Measurements from ENCODE around the gene ANKRD6.

Gene ANKRD6

DNA sequence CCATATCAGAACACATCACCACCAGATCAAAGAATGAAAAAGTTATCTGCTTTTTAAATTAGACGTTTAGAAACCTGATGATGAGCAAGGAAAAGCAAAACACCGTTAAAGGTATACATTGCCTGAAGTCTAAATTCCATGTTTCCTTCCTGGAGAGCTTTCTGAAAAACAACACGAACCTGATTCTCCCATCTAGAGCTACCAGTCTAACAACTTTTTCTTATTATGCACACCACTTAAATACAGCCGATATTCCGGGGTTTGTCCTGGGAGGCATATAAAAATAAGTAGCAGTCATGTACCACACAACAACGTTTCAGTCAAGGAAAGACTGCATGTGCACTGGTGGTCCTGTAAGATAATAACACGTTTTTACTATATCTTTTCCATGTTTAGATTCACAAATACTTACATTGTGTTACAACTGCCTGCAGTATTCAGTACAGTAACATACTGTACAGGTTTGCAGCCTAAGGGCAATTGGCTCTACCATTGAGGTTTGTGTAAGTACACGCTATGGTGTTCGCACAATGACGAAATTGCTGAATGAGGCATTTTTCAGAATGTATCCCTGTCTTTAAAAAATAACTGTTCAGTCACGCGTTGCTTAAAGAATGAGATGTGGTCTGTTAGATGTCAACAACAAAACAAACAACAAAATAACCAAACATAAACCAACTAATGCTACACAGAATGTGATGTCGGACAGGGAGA, 224.7 kb downstream of the ANKRD6 start:
- DNase-seq (ENCODE audit: low read depth in 2 of 2) = no peak

DNA sequence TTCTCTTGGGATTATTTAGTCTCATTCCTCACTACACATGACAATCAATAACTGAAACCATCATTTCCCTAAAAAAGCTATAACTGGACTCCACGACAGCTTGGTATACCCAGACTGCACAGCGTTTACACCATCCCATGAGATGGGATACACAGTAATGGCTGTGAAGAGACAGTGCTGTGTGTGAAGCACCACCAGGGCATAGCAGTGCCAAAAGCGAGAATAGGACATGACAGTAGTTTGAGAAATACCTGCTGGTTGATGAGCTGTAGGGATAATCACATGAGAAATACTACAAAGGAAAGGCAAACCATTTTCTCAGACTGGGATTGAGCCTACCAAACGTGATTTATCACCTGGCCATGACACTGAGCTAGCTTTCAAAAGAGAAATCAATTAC, 228.0 kb downstream of the ANKRD6 start:
- DNase-seq (ENCODE audit: low read depth in 2 of 2) = no peak

DNA sequence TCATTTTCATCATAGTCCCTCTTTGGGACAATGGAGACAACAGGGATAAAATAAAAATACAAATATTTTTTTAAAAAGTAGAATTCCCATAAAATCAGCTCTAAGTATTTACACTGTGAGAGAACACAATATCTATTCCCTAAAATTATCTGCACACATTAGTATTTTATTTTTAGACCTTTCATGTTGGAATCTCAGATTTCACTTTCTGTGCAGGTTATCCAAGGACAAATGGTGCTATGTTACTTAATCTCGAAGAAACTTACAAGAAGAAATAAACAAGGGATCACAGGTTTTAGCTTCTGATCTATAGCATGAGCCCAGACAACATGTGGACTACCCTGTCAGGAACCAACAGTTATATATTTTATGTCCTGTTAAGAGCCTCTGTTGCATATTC, 228.6 kb downstream of the ANKRD6 start:
- no peak for DNase-seq (ENCODE audit: low read depth in 2 of 2)

DNA sequence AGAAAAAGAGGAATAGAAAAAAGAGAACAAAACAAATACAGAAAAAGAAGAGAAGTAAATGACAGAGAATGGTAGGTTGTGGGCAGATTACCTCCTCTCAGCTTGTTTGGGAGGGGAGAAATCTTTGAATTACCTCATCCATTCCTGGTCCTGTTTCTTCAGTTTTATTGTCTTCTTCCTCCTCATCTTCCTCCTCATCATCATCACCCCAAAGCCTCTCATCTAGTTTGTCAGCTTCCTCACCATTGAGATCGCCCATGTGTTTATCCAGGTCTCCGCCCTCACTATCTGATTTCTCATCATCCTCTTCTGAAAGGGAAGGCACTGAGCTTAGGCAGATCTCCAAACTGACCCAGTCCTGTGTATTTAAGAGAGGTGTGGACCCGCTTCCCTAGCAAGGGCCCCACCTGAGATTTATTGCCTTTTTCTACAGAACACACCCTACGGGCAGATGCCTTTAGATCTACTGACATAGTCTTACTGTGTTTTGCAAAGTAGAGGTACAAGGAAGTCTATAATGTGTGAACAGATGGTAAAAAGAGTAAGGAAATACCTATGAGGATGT, 229.8 kb downstream of the ANKRD6 start:
- DNase-seq (ENCODE audit: low read depth in 2 of 2) = no peak

DNA sequence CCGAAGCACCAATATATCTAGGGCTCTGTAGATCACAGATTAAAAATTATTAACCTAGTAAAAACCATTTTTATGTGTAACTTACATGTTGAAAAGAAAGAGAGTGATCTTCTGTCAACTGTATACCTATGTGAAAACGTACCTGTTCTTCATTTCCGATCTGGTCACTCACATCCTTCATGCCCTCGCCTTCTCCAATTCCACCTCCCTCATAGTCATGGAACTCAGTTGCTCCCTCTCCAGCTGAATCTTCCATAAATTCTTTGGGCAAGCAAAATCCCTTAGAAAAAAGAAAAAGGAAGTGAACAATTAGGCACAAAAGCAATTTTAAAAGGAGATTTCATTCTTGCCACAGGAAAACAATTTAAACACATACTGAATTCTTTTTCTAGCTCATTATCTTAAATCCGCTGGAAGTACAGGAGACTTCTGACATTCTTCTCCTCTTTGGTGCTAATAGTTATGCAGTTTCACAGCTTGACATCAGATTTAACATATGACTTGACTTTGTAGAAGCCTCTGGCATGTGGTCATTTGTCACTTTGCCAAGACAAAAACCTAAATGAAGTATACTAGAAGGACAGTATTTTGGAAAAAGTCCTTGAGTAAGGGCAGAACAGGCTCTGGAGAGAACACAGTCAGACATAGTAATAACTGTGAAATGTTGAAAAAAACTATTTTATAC, 235.1 kb downstream of the ANKRD6 start:
- DNase-seq (ENCODE audit: low read depth in 2 of 2) = no peak

DNA sequence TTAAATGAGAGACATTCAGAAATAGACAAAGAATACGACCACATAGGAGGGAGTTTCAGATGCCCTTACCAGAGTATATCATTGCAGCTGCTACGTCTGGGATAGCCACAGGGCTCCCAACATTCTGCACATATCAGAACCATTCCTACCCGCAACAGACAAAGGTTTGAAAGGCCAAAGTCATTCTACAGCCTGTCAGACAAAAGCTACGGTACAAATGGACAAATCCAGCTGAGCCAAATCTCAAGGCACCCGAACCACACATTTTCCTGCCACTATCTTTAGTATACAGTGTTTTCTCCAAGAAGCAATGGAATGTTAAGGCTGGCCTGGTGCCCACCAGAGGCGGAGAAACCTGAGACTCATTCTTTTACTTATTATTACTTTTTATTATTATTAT, 236.1 kb downstream of the ANKRD6 start:
- DNase-seq (ENCODE audit: low read depth in 2 of 2) = no peak

DNA sequence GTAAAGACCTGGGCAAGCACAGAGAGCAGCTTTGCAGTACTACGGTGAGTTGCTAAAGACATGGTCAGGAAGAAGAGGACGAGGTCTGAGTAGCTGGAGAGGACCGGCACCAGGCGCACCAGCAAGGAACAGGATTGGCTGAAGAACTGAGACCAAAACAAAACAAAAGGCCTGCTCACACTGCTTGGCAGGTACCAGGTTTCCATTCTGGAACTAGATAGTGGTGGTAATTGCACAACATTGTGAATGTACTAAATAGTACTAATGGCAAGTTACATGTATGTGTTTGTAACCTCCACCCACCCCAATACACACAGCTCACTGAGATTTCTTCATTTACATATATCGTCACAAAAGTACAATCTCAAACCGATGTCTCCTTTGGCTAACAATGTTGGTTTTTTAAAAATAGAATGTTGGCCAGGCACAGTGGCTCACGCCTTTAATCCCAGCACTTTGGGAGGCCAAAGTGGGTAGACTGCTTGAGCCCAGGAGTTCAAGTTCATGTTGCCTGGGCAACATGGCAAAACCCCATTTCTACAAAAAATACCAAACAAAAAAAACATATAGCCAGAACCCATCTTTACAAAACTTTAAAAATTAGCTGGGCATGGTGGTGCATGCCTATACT, 238.1 kb downstream of the ANKRD6 start:
- no peak for DNase-seq (ENCODE audit: low read depth in 2 of 2)

DNA sequence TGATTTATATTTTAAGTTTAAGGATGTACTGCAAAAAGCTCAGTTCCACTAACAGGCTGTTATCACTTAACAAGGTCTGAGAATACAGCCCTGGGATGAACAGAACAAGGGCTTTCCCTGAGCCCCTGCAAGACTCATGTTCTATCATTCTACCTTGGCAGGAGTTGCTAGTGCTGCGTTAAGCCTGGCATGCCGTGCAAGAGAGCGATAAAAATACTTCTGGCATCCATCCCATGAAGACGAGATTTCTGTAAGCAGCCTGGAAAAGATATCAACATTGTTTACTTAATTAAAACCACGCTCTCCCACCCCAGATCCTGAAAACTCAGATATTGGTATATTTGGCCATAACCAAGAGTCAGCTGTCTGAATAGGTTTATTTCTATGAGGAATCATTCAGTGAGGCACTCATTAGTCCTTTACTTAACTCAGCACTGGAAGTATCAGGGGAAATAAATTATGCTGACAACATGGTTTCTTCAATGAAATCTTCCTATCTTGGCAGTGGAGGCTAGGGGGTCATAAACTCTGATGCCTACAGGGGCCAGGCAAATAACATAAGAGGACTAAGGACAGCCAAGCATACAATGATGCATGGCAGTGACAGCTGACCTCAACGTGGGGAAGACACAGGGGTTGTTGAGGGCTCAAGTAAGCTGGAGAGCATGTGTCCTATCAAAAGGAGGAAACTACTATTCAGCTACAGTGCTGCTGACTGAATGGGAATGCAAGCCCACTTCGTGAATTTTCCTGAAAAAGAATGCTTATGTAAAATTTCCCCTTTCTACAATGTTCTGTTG, 243.2 kb downstream of the ANKRD6 start:
- DNase-seq (ENCODE audit: low read depth in 2 of 2) = no peak

DNA sequence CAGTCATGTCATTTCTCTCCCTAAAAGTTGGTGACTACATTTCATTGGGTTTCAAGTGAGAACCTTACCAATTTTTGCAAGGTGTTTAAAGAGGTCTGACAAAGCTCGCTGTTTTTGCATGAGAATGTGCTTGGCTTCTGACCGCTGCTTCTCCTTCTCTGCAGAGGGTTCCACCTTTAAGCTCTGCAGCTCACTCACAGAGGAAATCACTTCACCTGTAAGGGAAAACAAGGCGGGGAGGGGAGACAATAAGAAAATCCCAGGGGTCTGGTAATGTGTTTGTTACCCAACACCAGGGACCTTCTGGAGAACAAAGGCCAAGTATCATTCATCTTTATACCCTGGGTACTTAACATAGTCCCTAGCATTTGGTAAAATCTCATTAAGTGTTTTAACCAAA, 245.6 kb downstream of the ANKRD6 start:
- no peak for DNase-seq (ENCODE audit: low read depth in 2 of 2)

DNA sequence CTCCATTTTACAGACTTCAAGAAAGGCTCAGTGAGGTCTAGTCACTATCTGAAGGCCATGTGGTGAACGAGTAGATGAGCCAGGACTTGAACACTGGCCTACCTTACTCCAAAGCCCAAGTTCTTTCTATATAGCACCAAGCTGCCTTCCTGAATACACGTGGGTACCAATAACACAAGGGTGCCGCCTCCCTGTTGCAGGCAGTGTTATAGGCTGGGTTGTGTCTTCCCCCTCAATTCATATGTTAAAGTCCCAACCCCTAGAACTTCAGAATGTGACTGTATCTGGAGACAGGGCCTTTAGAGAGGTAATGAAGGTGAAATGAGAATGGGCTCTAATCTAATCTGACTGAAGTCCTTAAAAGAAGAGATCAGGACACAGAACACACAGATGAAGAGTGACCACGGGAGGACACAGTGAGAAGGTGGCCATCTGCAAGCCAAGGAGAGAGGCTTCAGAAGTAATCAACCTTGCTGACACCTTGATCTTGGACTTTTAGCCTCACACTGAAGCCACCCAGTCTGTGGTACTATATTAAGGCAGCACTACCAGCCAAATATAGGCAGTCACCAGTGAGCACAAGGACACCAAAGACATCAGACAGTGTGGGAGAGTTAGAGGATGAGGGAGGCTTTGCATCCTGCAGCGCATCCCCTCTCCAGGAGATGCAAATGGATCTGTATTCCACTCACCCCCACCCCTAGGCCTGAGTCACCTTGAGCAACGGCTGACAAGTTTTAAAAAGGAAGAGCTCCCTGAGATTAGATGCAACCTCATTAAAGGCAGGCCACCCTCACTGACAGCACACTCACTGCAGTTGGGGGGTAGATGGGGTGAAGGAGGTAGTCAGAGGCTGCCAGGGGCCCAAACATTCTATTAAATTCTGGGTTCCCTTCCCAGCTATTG, 246.5 kb downstream of the ANKRD6 start:
- DNase-seq (ENCODE audit: low read depth in 2 of 2) = no peak

DNA sequence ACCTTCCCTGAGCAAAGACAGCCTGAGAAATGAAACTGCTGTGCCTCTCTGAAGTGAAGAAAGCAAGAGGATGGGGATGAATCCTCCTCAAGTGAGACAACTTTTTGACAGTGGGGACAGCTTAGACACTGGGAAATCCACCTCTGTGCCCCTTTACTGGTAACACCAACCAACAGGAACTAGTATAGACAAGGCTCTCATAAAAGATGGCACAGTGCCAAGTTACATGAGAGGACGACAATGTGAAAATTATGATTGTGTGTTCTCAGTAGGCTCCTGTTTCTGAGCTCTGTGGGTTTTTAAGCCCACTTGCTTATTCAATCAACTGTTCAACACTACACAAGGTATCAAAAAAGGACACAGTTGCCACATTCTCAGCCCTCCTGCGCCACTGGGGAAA, 247.2 kb downstream of the ANKRD6 start:
- no peak for DNase-seq (ENCODE audit: low read depth in 2 of 2)

DNA sequence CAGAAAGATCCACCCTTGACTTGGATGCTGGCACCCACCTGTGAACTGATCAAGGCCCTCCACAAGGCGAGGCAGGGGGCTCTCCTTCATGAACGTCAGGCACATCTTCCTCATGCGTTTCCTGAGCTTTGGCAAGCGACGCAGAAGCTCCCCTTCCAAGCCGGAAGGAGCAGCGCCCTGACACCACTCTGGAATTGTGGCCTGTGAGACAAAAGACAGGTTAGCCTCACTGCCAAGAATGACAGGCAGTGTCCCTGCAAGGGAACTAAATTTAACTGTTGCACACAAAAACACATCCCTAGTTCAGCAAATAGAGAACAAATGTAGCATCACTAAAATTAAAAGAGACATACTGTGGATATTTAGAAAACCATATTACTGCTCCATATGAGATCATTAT, 247.6 kb downstream of the ANKRD6 start:
- DNase-seq (ENCODE audit: low read depth in 2 of 2) = no peak

DNA sequence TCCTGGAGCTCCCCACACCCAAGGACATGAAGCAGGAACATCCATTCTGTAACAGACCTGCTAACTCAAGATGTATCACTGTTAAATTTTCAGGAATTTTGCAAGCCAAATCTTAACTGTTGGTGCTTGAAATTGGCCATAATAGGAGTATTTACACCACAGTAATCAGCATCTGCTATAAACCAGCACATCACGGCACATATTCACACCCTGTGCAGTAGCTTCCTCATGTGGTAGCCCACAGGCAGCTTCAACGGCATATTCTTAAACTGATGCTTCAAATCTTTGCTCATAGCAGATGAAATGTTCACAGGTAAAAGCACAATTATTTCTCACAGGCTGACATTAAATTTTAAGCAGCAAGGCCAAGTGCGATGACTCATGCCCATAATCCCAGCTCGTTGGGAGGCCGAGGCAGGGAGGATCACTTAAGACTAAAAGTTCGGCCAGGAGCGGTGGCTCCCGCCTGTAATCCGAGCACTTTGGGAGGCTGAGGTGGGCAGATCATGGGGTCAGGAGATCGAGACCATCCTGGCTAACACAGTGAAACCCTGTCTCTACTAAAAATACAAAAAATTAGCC, 249.1 kb downstream of the ANKRD6 start:
- DNase-seq (ENCODE audit: low read depth in 2 of 2) = no peak

DNA sequence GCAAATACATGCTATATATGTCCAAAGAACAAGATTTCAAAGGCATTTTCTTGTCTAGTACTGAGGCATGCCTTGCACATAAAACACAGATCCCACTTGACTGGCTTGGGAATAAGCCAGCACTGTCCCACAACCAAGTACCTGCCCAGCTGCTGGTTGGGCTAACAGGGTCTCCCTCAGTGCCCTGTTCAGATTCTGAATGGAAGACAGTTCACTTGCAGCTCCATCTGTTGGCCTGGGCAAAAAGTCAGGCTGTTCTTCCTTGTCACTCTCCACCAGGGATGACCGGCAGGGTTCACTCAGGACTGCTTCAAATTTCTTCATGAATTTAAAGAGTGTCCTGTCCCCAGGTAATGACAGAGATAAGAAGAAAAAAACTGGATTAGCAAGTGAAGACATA, 250.0 kb downstream of the ANKRD6 start:
- no peak for DNase-seq (ENCODE audit: low read depth in 2 of 2)
